ENCODE measurements around the gene KRTAP5-4. TPM values are rescaled to one million over a fixed set of nuclear protein-coding genes. Genes with fewer than 3 reads are reported as not detected.

KRTAP5-4 gene
- total and polyA plus RNA-seq, 2 donors (not counting 3 experiments of a cell fraction or from before 2014, with no cell fraction given), result not detected

GRCh38 chr11:1624621-1625020, 2.7 kb upstream of the KRTAP5-4 start:
- POLR2A ChIA-PET, result no interaction called here
- DNase-seq (ENCODE audit: low read depth, low spot score), result no peak
- intact Hi-C loops (cut with micrococcal nuclease), result no loop called here
- no TSS peak for BruUV-seq (replicated peaks)
- no peaks in the 10 kb centered on the region for H4K20me1 ChIP-seq (replicated peaks; ENCODE audit: control insufficient read depth, extremely low read depth, insufficient read depth, low read length)
- no peak overlapping the region for H3K4me3 ChIP-seq (replicated peaks in 1 of 3; ENCODE audit: insufficient read depth in 1 of 3, low read depth in 1 of 3, low read length in 3 of 3)
- no peak overlapping the region for H2AFZ ChIP-seq (ENCODE audit: low read depth, low read length)
- no peaks in the 10 kb centered on the region for H3K36me3 ChIP-seq (ENCODE audit: control insufficient read depth in 2 of 2, extremely low read depth in 1 of 2, insufficient read depth in 2 of 2, low read length in 2 of 2)
- no peaks in the 10 kb centered on the region for H3K9me1 ChIP-seq (replicated peaks; ENCODE audit: control insufficient read depth, extremely low read depth, insufficient read depth, low read length)
- CTCF ChIA-PET, result interaction anchor here (1.5 to 1.8 kb wide), 3 partner anchors 28 to 78 kb away, joined by 4 to 5 read pairs (median 5); no protein-coding TSS in a partner anchor
- no peak for TF ChIP-seq CTCF (IDR thresholded peaks at IDR 0.05; ENCODE audit: extremely low read depth in 1 of 2, insufficient read depth in 1 of 2, low read depth in 1 of 2, low read length in 2 of 2)
- TF ChIP-seq POLR2AphosphoS5 (IDR thresholded peaks at IDR 0.05; ENCODE audit: insufficient read depth, low read depth, low read length), result no peak
- no peak for TF ChIP-seq JUN (IDR thresholded peaks at IDR 0.05; ENCODE audit: borderline replicate concordance, insufficient read depth, insufficient read length, low read depth)
- no peak for TF ChIP-seq MAX (IDR thresholded peaks at IDR 0.05; ENCODE audit: insufficient read depth, insufficient read length)
- TF ChIP-seq MYC (IDR thresholded peaks at IDR 0.05; ENCODE audit: low read depth, low read length), result no peak
- no peak for TF ChIP-seq GATA2 (IDR thresholded peaks at IDR 0.05; ENCODE audit: insufficient read depth, insufficient read length, low read depth, low read length)
- TF ChIP-seq POLR2A (IDR thresholded peaks at IDR 0.05; ENCODE audit: low read depth, low read length), result no peak
- TF ChIP-seq EZH2 (IDR thresholded peaks at IDR 0.05; ENCODE audit: borderline replicate concordance, low read depth, low read length, severe bottlenecking), result no peak
- no peak for TF ChIP-seq FOS (IDR thresholded peaks at IDR 0.05; ENCODE audit: borderline replicate concordance, insufficient read depth, low read length)
- H3K4me1 ChIP-seq (ENCODE audit: control insufficient read depth, extremely low read depth, insufficient read depth, low read length), result no peaks in the 10 kb centered on the region
- H3K27me3 ChIP-seq (ENCODE audit: control insufficient read depth in 2 of 2, insufficient read depth in 2 of 2, low read length in 2 of 2), result peaks cover 0 to 3% of the 10 kb centered on the region in 2 experiments
- H3K9me3 ChIP-seq (replicated peaks; ENCODE audit: control insufficient read depth, insufficient read depth, low read length), result no peaks in the 10 kb centered on the region
- H3K4me2 ChIP-seq (ENCODE audit: insufficient read depth, low read length), result no peak overlapping the region
- no peak for FAIRE-seq
- no peak overlapping the region for H3K27ac ChIP-seq (ENCODE audit: insufficient read depth, low read depth, low read length)
- H3K79me2 ChIP-seq (ENCODE audit: control insufficient read depth, insufficient read depth, low read length), result no peaks in the 10 kb centered on the region
- dilution Hi-C loops (cut with MboI; ENCODE audit: extremely low pct_ligation_motif_present, low sequenced_read_pairs), result no loop called here
- H3K9ac ChIP-seq (replicated peaks; ENCODE audit: extremely low read depth, insufficient read depth, low read length), result no peak overlapping the region

Data from endothelial cell of umbilical vein (primary cell).